Measurements from ENCODE around the gene CCDC70.

GRCh38 chr13:51817717-51818116 lies 44.1 kb upstream of the CCDC70 start:
- TF ChIP-seq POLR2AphosphoS5 (IDR thresholded peaks at IDR 0.05) (no peak), POLR2A (IDR thresholded peaks at IDR 0.05; ENCODE audit: low read depth) (no peak)
